HG03565 (cell line): Measurements from ENCODE around the gene HLCS.
"Not testable (repeated sequence)": the region's sequence is repeated elsewhere in the genome, so short reads cannot be mapped to it uniquely, and the experiment has no call there.

ENCODE experiments used
- ATAC-seq: cut with Tn5 transposase; IDR thresholded peaks from one replicate; pipeline ENCODE4 v1.9.1; 2021; ENCODE audit warnings: mild to moderate bottlenecking, moderate library complexity; ENCODE audit not compliant: unreplicated experiment

HLCS gene

DNA sequence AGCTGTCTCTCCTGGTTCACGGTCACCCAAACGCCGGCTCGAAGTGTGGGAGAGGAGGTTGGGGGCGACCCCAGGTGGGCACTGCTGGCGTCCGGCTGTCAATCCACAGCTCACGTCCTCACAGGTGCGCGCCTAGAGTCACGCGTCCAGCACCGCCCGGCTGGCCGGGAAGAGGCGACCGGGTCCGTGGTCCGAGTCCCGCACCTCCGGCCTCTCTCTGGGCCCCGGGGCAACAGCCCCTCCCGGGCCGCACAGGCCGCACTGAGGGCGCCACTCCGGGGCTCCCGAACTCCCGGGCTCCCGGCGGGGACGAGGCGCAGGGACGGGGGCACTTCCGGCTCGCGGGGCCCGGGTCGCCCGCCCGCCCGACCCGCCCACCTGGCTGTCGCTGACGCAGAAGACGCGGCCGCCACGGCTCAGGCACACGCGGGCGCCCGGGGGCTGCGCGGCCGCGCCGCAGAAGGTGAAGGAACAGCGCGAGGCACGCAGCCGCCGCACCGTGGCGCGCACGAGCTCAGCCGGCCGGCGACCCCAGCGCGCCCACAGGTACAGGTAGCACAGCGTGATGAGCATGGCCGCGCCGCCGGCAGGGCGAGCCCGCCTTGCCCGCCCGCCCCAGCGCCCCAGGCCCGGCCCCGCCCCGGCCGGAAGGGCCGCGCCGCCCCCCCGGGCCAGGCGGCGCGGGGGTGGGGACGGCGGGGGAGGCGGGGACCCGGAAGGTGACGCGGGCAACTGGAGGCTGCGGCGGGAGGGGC is at the start of gene HLCS:
Gene HLCS, minus strand, starts transcription at position 604 of the 755 bp plus-strand sequence. Its CDS starts 31 bp downstream, at position 573.
- ATAC-seq, result peak; percentile 80

DNA sequence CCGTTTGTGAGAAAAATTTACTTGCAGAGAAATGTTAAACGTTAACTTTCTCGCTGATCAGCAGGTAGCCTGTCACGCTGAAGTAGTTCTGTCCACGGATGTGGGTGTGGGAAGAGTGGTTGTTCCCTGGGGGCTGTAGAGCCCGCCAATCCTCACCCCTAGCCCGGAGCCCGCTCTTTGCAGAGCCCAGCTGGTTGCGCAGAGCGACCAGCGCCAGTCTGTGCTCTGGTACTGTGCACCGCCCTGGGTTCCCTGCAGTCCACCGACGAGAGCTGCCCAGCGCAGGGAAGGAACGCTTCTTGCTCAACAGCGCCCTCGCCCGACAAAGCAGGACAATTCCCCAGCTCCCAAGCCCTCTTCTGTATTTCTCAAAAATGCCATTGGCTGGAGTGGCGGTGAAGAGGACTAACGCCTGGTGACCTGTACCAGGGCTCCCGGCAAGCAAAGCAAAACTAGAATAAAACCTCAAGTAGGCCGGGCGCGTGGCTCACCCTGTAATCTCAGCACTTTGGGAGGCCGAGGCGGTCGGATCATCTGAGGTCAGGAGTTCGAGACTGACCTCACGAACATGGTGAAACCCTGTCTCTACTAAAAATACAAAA is 43.4 kb upstream of the HLCS start:
- peak; percentile 78 for ATAC-seq

GRCh38 chr21:37008724-37009123 is 42.3 kb upstream of the HLCS start:
- no peak for ATAC-seq

DNA sequence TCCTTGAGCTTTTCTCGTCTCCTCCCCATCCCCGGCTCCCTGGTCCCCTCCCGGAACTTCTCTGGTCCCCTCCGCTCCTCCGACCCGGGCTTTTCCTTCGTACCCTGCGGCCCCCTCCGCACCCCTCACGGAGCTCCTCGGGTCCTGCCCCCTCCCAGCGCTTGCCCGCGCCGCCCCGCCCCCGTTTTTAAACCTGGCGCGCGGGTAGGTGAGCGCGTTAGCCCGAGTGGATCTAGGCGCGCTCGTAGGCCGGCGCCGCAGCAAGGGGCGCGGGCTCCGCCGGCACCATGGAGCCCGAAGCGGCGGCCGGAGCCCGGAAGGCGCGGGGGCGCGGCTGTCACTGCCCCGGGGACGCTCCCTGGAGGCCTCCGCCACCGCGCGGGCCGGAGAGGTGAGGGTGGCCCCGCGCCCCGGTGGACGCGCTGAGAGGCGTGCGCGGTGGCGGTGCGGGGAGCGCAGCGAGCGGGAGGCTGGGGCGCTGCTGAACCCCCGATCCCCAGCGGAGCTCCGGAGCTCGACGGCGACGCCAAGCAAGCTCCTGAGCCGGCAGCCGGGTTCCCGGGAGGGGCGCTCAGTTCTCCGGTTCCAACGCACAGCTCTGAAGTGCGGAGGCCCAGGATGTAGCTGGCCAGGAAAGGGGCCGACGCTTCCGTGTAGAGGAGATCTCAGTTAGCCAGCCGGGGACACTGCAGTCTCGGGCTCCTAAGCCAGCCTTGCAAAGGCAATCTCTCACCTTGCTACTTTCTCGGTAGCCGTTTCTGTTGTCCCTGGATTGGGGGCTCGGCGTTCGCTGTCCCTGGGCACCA is 40.2 kb upstream of the HLCS start, which contains the start of gene RIPPLY3:
Gene RIPPLY3, plus strand, starts transcription at position 217 of the 806 bp plus-strand sequence. Its CDS starts 71 bp downstream, at position 288.
- ATAC-seq, result no peak

- no peak for ATAC-seq
These were observed 39.3 kb upstream of the HLCS start for GRCh38 chr21:37005548-37006485.

DNA sequence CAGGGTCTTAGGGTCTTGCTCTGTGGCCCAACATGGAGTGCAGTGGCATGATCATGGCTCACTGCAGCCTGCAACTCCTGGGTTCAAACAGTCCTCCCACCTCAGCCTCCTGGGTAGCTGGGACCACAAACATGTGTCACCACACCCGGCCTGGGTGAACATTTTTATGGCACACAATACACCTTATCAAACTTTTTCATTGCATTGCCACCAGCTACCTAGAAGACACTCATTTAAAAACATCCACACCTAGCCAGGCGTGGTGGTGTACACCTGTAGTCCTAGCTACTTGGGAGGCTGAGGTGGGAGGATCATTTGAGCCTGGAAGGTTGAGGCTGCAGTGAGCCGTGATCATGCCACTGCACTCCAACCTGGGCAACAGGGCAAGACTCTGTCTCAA is 37.4 kb upstream of the HLCS start:
- not testable (repeated sequence) for ATAC-seq

GRCh38 chr21:37002851-37003250 is 36.4 kb upstream of the HLCS start:
- ATAC-seq, result not testable (repeated sequence)

- no peak for ATAC-seq
These were observed 35.0 kb upstream of the HLCS start for GRCh38 chr21:37001441-37001840.

- no peak for ATAC-seq
These were observed 33.9 kb upstream of the HLCS start for GRCh38 chr21:37000381-37000780.

DNA sequence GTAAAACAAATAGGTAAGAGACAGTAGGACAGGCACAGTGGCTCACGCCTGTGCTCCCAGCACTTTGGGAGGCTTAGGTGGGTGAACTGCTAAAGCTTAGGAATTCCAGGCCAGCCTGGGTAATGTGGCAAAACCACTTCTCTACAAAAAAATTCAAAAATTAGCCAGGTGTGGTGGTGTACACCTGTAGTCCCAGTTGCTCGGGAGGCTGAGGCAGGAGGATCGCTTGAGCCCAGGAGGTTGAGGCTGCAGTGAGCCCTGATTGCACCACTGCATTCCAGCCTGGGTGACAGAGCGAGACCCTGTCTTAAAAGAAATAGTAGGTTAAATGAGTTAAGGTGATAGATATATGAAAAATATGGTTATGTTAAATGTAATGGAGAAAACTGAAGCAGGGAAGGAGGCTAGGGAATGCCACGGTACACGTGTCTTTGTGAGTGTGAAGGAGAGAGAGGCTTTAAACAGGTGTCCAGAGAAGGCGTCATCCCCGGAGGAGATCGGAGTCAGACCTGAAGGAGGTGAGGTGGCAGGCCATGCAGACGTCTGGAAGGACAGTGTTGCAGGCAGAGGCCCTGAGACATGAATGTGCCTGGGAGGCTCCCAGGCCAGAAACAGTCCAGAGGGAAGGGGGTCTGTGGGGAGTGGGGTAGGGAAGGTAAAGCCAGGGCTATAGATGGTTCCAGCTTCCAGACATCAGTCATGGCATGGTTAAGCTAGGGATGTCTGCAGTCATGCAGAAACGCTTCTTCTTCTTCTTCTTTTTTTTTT is 32.8 kb upstream of the HLCS start:
- no peak for ATAC-seq

- ATAC-seq, result not testable (repeated sequence)
These were observed 28.8 kb upstream of the HLCS start for GRCh38 chr21:36995285-36995684.

GRCh38 chr21:36994501-36995158 is 28.2 kb upstream of the HLCS start:
- ATAC-seq, result no peak

GRCh38 chr21:36992671-36993070 is 26.2 kb upstream of the HLCS start:
- no peak for ATAC-seq

DNA sequence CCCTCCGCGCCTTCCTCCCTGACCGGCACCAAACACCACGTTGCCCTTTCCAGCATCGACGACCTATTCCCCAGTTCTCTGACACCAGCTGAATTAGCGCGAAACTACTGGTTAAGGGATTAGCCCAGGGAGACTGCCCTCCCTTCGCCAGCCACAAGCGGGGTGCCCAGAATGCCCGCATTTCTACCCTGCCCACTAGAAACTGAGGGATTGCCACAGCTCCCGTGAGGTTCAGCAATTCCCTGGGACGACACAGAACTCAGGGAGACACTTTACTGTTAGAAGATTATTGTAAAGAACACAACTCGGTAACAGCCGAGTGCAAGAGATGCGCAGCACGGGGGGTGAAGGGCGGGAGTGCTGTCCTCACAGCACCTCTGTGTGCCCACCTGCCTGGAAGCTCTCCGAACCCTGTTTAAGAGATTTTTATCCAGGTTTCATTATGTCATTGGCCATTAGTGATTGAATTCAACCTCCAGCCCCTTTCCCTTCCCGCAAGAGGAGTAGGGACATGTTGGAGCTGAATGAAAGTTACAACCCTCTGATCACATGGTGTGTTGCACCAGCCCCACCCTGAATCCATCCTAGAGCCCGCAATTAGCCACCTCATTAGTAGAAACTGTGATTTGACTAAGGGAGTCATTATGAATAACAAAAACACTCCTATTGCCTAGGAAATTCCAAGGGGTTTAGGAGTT is 24.2 kb upstream of the HLCS start:
- ATAC-seq, result no peak

DNA sequence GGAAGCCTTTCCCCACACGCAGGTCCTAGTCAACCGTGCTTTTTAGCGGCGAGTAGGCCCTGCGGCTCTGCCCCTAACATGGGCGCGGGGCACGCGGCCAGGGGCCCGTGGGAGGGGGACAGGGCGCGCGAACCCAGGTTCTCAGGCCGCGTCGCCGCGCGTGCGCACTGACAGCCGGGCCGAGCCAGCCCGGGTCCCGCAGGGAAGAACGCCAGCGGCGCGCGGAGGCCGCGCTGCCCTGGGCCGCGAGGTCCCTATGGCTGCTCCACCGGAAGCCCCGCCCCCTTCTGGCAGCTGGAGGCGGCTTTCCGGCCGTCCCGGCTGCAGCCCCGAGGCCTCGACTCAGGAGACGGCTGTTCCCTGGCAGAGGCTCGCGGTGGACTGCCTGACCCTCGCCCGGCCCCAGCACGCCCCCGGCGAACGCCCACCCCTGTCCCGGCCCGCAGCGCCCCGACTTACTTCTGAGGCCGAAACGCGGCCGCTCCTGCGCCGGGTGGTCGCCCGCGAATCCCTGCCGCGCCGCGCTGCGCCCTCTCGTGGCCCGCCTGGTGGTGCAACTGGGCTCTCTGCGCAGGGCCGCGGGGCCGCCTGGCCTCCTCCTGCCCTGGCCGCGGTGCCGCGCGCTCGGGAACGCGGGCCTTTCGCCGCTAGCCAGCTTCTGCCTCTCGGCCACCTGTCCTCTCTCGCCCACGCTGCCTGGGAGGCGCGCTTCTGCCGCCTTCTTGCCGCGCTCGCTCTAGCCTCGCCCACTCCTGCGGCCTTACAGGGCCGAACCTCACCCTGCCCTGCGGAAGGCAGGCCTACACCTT is 23.4 kb upstream of the HLCS start:
- peak; percentile 82 for ATAC-seq

GRCh38 chr21:36989199-36989698 is 22.8 kb upstream of the HLCS start:
- ATAC-seq, result not testable (repeated sequence)

- ATAC-seq, result no peak
These were observed 22.1 kb upstream of the HLCS start for GRCh38 chr21:36988536-36988935.

- no peak for ATAC-seq
These were observed 21.4 kb upstream of the HLCS start for GRCh38 chr21:36987845-36988244.
